Placental epithelial cell (primary cell): Measurements from ENCODE around the gene TP53RK. TPM values are rescaled to one million over a fixed set of nuclear protein-coding genes. Genes with fewer than 3 reads are reported as not detected.

Source experiments
- total RNA-seq: library from RNA; depleted of rRNA; stranded (reverse); fragments of >200 nt; gene quantifications from 2 replicates; pipeline ENCODE4 v1.2.3, GENCODE V29; 2012

Gene TP53RK
- 12.1 and 14.9 TPM in 2 replicates for total RNA-seq

DNA sequence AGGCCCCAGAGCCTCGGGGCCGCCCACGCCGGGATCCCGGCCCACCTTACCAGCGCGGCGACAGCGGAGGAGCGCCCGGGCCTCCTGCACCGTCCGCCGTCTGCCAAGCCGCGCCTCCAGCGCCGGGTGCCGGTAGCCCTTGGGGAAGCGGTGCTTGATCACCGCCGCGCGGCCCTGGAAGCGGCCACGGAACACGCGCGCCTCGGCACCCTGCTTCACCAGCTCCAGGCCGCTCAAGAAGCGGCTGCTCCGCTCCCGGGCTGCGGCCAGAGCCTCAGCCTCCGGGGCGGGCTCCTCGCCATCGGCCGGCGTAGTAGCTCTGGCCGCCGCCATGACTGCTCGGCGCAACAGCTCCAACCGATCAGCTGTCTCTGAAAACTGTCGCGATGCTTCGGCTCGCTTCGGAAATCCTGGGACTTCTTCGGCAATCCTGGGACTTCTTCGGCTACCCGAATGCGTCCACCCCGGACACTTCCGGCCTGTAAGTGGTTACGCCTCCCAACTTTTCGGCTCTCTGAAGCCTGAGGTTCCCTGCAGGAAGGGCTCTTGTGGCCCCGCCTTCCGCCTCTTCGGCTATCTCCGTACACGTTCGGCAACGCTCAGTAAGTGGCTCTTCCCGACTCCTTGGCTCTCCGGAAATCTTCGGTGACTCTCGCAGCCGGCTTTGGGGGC is at the start of gene TP53RK:
Gene TP53RK (minus strand): TSS at position 363 of the 672 bp plus-strand sequence. CDS start 30 bp downstream, at position 333.

DNA sequence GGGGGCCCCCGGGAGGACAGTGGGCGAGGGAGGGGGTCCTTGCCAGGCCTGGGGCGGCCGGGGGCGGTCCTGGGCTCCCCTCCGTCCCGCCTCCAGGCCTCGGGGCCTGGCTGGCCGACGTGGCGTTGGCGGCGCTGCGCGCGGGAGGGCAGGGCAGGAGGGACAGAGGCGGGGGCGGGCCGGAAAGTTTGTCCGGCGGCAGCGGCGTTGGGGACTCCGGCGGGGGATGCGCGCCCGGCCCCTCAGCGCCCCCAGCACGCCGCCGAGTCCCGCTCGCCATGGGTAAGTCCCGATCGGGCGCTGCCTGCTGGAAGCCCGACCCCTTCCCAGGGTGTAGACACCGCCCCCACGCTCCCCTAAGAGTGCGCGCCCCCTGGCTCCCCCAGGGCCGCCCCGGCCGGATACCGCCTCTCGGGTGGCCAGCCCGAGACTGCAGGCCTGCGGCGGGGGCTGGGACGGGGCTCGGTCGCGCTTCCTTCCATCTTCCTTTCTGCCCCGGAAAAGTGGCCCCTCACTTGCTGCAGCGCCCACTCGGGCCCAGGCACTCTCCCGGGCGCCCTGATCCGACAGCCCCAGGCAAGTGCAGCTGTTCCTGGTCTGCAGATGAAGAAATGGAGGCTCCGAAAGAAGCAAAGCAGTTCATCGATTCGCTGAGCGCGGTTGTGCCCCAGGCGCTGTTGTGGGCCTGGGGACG is 20.4 kb upstream of the TP53RK start, which contains the start of gene SLC2A10:
Gene SLC2A10 (plus strand): TSS at position 191 of the 694 bp plus-strand sequence. CDS start 88 bp downstream, at position 279.

DNA sequence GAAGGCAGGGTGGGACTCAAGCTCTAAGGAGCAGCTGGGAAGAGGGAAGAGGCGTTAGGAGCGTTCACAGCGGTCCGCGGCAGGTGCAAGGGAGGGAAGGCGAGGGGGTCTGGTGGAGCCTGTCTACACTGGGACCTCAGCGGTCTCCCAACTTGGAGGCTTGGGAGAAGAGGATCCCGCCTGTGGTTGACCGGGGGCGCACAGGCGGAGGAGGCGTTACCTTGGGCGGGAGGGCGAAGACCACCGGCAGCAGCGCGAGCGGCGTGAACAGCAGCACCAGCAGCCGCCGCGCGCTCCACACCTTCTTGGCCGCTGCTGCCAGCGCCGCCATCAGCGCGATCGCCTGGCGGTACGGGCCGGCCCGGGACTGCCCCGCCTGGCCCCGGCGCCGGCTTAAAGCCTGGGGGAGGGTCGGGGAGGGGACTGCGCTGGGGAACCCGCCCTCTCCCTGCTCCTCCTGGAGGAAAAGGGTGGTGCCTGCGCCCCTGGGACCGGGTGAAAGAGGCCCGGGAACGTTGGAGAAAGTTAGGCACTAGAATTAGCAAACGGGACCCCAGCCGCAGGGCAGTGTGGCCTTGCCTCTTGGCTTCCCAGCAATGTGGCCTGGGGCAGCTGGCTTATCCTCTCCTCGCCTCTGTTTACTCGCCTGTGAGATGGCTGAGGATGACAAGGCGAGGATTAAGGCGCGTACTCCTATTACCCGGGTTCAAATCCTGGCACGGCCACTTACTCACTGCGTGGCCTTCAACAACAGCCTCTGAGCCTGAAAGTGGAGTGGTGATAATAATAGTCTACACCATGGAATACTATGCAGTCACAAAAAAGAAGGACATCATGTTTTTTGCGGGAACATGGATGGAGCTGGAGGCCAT is 37.9 kb downstream of the TP53RK start, which contains the start of gene SLC13A3:
Gene SLC13A3 (minus strand): TSS at position 369 of the 872 bp plus-strand sequence. CDS start 38 bp downstream, at position 331.

Other genes starting within 250 kb of the TP53RK start
- 6.2 and 12.2 TPM in 2 replicates for gene ZNF334, start 175.9 kb downstream of the TP53RK start, total RNA-seq
- gene OCSTAMP, start 138.8 kb downstream of the TP53RK start, total RNA-seq, result not detected in 2 replicates
- gene SLC13A3, start 38.0 kb downstream of the TP53RK start, total RNA-seq, result 3.9 and 6.3 TPM in 2 replicates
- 73.6 and 79.7 TPM in 2 replicates for gene SLC2A10, start 20.2 kb upstream of the TP53RK start, total RNA-seq
- gene EYA2, start 205.4 kb upstream of the TP53RK start, total RNA-seq, result not detected in 2 replicates